Hypothalamus (tissue), 51 donors: ENCODE data around the gene RSPH9.
"Not testable (repeated sequence)": the region's sequence is repeated elsewhere in the genome, so short reads cannot be mapped to it uniquely, and the experiment has no call there.

Experiments used
- DNase-seq, 51 donors: peaks; one replicate each; lab custom pipeline; 2025; lab: John Stamatoyannopoulos, UW

RSPH9 gene

GRCh38 chr6:43628393-43629103 is 16.3 kb upstream of the RSPH9 start:
- peak in 17 of 51 donors; percentile 13 to 60 (median 35) for DNase-seq

DNA sequence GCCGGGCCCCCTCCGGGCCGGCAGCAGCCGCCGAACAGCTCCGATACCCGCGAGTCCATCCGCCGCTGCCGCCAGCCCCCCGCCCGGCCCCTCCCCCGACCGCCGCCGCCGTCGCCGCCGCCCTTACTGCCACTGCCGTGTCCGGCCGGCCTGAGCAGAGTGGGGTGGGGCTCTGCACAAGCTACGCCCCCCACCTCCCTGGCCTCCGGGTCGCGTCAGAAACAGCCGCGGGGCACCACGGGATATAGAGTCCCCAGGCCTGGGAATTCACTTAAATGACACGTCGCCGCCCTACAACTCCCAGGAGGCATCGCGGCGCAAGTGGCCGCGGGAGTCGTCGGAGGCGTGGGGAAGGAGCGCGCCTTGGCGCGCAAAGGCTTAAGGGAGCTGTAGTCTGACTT is 15.7 kb upstream of the RSPH9 start, which contains the start of gene GTPBP2:
GTPBP2 (minus strand) TSS at position 161 of the 401 bp plus-strand sequence; CDS start at position 59, 102 bp downstream.
- peak; percentile 73 to 100 (median 98) for DNase-seq

DNA sequence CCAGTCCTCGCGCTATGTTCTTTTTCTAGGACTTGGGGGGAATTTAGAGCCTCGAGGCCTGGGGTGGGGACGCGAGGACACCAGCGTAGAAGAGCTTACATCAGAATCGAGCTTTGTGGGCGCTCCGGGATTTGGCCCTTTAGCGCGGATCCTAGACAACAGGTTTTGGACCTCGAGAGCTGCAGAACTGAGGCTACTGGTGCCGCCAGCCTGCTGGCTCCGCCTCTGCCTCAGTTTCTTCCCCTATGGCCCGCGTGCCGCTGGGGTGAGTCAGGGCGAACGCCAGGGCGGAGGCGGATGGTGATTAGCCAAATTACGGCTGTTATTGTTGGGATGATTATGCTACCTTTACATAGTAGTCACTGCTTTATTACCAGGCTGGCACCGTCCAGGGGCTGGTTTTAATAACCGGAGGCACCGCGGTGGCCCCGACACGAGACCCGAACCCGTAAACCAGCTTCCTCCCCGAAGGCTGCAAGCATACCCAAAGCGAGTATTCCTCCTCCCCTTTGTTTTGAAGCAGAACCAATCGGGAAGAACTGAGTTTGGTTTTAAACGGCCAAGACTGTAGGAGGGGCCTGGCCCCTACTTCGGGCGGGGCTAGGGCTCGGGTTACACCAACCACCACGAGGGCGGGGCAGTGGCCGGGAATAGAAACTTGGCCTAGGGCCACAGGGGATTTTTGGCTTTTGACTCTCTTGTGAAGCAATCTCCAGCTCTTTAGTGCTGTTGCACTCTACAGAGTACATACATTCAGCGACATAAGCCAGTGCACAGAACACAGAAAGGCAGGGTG is 15.1 kb upstream of the RSPH9 start:
- peak in 50 of 51 donors; percentile 39 to 90 (median 74) for DNase-seq

DNA sequence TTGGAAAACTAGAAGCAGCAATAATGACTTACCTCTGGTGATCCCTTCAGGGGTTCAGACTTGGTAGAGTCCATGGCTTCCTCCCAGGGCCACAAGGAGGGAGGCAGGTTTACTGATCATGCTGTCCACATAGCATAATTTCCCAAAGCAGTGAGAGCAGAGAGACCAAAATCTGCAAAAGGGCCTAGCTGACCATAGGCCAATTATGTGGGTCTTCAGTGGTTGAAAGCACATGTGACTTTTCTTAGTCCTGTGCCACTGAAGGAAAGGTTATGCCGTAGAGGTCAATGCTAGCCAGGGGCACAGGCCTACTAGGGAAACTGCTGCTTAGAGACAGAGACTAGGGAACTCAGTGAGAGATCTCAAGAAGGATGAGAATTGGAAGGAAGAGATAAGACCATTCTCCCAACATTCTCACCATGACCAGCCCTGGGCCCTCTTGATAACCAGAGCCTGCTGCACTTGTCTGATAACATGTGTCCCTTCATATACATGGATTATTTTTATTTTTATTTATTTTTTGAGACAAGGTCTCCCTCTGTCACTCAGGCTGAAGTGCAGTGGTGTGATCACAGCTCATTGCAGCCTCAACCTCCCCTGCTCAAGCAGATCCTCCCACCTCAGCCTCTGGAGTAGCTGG is 13.7 kb upstream of the RSPH9 start:
- DNase-seq: no peak

DNA sequence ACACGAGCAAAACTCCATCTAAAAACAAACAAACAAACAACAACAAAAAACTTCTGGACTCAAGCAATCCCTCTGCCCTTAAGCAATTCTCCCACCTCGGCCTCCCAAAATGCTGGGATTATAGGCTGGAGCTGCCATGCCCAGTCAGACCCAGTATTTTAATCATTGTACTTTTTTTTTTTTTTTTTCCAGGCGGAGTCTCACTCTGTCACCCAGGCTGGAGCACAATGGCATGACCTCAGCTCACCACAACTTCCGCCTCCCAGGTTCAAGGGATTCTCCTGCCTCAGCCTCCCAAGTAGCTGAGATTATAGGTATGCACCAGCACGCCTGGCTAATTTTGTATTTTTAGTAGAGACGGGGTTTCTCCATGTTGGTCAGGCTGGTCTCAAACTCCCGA is 11.8 kb upstream of the RSPH9 start:
- DNase-seq: not testable (repeated sequence)

DNA sequence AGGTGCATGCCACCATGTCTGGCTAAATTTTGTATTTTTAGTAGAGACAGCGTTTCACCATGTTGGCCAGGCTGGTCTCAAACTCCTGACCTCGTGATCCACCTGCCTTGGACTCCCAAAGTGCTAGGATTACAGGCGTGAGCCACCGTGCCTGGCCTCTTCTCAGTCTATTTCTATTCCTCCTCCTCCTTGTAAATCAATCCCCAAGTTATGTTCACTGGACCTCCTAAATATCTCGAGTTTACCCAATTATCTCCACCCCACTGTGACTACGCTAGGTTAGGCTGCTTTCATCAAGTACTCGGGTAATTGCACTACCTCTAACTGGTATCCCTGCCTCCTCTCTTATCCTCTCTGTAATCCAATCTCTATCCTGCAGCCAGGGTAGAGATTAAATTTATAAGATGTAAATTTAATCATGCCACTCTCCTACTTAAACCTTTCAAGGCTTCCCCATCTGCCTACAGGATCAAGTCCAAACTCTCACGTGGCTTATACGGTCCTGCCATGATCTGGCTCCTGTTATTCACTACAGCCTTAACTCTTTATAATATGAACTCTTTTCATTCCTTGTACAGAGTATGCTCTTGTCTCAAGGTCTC is 10.0 kb upstream of the RSPH9 start:
- DNase-seq: no peak

DNA sequence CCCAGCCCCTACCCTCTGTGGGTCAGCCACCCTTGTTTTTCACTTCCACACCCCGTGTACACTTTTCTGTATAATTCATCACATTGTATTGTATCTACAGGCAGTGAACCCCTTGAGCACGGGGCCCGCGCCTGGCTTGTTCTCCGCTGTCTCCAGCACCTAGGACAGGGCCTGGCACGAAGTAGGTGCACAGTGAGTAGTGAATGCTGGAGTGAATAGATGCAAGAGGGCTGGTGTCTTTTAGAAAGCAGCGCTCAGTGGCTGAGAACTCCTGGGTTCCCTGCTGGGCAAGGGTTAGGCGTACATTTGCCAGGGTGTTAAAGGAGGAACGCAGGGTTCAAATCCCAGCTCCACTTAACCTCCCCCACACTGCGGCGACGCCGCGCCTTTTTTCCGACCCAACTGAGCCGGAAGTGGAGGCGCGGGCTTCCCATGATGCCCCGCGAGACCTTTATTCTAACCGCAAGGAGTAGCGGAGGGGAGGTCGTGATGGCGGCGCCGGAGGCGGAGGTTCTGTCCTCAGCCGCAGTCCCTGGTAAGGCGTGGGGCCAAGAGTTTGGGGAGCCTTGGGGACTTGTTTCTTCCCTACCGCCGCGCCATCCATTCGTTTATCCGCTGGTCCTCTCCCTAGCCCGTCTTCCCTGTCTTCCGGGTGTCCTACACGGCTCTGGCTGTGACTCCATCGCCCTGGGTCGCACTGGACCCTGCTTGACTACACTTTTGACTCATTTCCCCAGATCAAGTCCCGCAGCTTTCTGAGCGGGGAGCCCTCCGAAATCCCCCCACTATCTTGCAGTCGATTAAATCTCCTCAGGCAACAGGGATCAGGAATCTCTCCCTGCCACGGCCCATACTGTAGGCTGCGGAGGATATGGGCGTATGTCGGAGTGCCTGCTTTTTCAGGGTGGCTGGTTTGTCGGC is 9.2 kb upstream of the RSPH9 start, which contains the start of gene MAD2L1BP:
MAD2L1BP (plus strand) TSS at position 454 of the 921 bp plus-strand sequence; CDS start at position 490, 36 bp downstream.
- peak; percentile 29 to 90 (median 71) for DNase-seq

GRCh38 chr6:43636308-43636659 is 8.6 kb upstream of the RSPH9 start:
- DNase-seq: peak in 1 of 51 donors; percentile 35

DNA sequence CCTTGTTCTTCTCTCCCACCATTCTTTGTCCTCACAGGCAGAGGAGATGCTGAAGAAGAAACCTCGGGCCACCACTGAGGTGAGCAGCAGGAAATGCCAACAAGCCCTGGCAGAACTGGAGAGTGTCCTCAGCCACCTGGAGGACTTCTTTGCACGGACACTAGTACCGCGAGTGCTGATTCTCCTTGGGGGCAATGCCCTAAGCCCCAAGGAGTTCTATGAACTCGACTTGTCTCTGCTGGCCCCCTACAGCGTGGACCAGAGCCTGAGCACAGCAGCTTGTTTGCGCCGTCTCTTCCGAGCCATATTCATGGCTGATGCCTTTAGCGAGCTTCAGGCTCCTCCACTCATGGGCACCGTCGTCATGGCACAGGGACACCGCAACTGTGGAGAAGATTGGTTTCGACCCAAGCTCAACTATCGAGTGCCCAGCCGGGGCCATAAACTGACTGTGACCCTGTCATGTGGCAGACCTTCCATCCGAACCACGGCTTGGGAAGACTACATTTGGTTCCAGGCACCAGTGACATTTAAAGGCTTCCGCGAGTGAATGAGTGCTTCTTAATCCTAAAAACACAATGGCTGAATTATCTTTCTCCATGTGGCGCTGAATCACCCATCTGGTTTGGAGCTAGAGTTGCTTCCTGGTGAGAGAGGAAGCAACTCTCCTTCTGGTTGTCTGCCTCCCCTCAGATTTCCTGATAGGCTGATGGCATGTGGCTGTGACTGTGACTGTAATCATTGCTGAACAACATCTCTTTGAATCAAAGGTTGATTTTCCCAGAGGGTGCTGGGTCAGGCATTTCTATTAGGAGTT is 4.6 kb upstream of the RSPH9 start:
- DNase-seq: no peak

- peak in 1 of 51 donors; percentile 8 for DNase-seq
These were observed 753 bp downstream of the RSPH9 start for GRCh38 chr6:43645613-43645964.

- DNase-seq: no peak
These were observed 2.8 kb downstream of the RSPH9 start for GRCh38 chr6:43647613-43648012.

DNA sequence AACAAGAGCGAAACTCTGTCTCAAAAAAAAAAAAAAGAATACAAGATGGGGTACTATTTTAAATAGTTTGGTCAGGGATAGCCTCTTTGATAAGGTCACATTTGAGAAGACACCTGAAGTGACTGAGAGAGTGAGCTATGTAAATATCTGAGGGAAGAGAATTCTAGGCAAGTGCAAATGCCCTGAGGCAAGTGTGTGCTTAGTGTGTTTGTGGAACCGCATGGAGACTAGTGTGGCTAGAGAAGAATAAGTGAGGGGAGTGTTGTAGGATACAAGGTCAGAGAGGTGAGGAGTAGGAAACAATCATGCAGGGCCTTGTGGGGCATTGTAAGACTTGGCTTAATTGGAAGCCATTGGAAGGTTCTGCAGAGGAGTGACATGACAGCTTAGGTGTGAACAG is 3.4 kb downstream of the RSPH9 start:
- DNase-seq: no peak

GRCh38 chr6:43652822-43653221 is 8.0 kb downstream of the RSPH9 start:
- not testable (repeated sequence) for DNase-seq

DNA sequence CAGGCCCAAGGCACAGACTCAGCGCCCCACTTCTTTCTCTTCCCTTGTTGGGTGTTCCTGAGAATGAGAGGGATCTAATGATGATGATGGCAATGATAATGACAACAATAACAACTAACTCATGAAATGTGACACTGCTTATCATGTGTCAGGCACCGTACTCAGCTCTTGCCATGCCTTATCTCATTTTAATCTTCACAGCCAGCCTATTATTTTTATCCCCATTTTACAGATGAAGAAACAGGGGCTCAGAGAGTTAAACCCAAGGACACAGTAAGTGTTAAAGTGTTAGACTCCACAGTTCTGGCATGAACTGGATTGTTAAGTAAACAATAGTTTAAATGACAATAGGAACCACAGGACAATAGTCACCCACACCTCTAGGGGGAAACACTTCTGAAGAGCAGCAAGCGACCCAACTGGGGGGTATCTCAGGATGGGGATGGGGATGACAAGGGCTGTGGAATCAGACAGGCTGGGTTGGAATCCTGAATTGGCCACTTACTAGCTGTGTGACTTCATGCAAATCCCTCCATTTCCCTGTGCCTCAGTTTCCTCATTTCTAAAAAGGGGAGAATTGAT is 12.5 kb downstream of the RSPH9 start:
- no peak for DNase-seq

GRCh38 chr6:43658161-43658560 is 13.3 kb downstream of the RSPH9 start:
- DNase-seq: no peak

- not testable (repeated sequence) for DNase-seq
These were observed 18.1 kb downstream of the RSPH9 start for GRCh38 chr6:43662948-43663347.

DNA sequence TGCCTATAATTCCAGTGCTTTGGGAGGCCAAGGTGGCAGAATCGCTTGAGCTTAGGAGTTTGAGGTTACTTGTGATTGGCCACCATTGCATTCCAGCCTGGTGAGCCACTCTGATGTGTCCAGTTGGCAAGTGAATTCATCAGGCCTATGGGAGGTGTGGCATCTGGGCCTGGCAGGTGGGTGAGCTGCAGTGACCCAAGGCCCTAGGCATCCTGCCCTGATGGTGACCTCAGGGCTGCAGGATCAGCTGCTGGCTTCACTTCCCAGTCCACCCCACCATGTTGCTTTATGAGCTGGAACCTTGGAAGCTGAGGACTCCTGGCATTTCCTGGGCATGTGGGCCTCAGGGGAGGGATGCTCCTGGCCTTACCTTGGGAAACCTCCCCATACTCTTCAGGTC is 20.5 kb downstream of the RSPH9 start:
- DNase-seq: no peak

- no peak for DNase-seq
These were observed 21.5 kb downstream of the RSPH9 start for GRCh38 chr6:43666196-43666920.
